Lung (tissue), 12 donors: ENCODE data around the gene RALGPS1. TPM values are rescaled to one million over a fixed set of nuclear protein-coding genes. Genes with fewer than 3 reads are reported as not detected.
A peak's percentile ranks its signal among the peaks of the same experiment; 100 is the strongest.

Experiments
- ATAC-seq: fragments of 200-7000 bp; cut with Tn5 transposase; one replicate; pipeline ENCODE4 v1.9.1; 2020; ENCODE audit warnings: moderate number of reproducible peaks; ENCODE audit not compliant: insufficient read depth, low FRiP score
- DNase-seq, 3 donors: peaks; one replicate each; pipeline ENCODE4 v3.0.0-alpha.2; 2013 to 2017
- H3K27ac ChIP-seq, 2 donors: one replicate each; pipeline ENCODE4 v1.5.1; 2013; ENCODE audit warnings: mild to moderate bottlenecking in 2 of 2, moderate library complexity in 2 of 2, control low read depth in 1 of 2, inconsistent platforms in 1 of 2, low read depth in 1 of 2, low read length in 1 of 2
- H3K27me3 ChIP-seq, 3 donors: one replicate each; pipeline ENCODE4 v1.5.1; 2013; ENCODE audit warnings: low read length in 2 of 3; ENCODE audit not compliant: control insufficient read depth in 3 of 3, insufficient read depth in 3 of 3
- H3K36me3 ChIP-seq, 4 donors: one replicate each; pipeline ENCODE4 v1.5.1; 2013; ENCODE audit warnings: low read length in 4 of 4, mild to moderate bottlenecking in 1 of 4, moderate library complexity in 1 of 4; ENCODE audit not compliant: control insufficient read depth in 4 of 4, insufficient read depth in 4 of 4
- H3K4me1 ChIP-seq, 5 donors: one replicate each; pipeline ENCODE4 v1.5.1; 2013; ENCODE audit warnings: low read length in 5 of 5, mild to moderate bottlenecking in 2 of 5, moderate library complexity in 1 of 5; ENCODE audit not compliant: control insufficient read depth in 5 of 5, insufficient read depth in 5 of 5
- H3K4me3 ChIP-seq: one replicate; pipeline ENCODE4 v1.5.1; 2013; ENCODE audit warnings: mild to moderate bottlenecking, control low read depth, moderate library complexity
- H3K9ac ChIP-seq, 2 donors: one replicate each; pipeline ENCODE4 v1.5.1; 2013; ENCODE audit warnings: low read length in 2 of 2, control low read depth in 1 of 2; ENCODE audit not compliant: insufficient read depth in 1 of 2
- H3K9me3 ChIP-seq, 4 donors: one replicate each; pipeline ENCODE4 v1.5.1; 2013; ENCODE audit warnings: low read length in 3 of 4, mild to moderate bottlenecking in 1 of 4, moderate library complexity in 1 of 4; ENCODE audit not compliant: control insufficient read depth in 4 of 4, insufficient read depth in 3 of 4
- WGBS, 2 donors: extraction: QIAGEN DNeasy Blood & Tissue Kit; methylation state at CpG; one replicate each; pipeline ENCODE4 v1.1.7; 2013; 5-methylcytosine and 5-hydroxymethylcytosine counted together
- polyA plus RNA-seq, 2 donors: library from polyadenylated mRNA; stranded (reverse); fragments of 200-250 nt; gene quantifications; one replicate each; pipeline ENCODE4 v1.2.1, GENCODE V29; 2013
- total RNA-seq, 2 donors: library from RNA; depleted of rRNA in 1 of 2; stranded (reverse); fragments of >200 nt in 1 of 2; gene quantifications; one replicate each; pipeline ENCODE4 v1.2.1, GENCODE V29; 2014 to 2021
- TF ChIP-seq, protein P1 (sequence below): IDR thresholded peaks from 2 replicates; pipeline ENCODE4 v1.5.1; 2012; ENCODE audit warnings: mild to moderate bottlenecking; ENCODE audit errors: control extremely low read depth, extremely low read depth
- donor health status: control.
- donor health status: control.
- donor health status: Bipolar disorder and iron deficiency.
- donor health status: healthy.
- donor health status: DM: yes; HTN: yes; CAD: no.

RALGPS1 gene
- total and polyA plus RNA-seq, 4 donors, result 3.5 to 30.3 (median 11.9) TPM

DNA sequence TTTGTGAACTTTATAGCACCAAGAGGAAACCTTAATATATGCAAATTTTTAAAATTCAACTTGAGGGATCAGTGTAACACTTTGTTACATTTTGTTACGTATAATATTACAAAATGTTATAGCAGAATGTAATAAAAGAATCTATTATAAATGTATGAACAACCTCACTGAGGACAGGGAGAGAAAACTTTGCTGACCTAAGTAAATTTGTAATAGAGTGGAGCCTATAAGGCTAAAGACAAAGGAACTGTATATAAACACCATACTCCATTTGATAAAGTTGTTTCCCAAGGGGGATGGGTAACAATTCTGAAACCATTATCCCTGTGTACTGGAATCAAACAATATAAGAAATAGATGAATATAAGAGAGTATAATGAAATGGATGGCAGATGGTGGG, 130.6 kb downstream of the RALGPS1 start:
- Histone ChIP-seq H3K36me3 (no peaks in the 10 kb centered on the region), H3K27ac (no peak overlapping the region), H3K9me3 (no peaks in the 10 kb centered on the region), H3K9ac (no peak overlapping the region), H3K4me1 (peaks cover 0 to 18% (median 4%) of the 10 kb centered on the region in 5 donors), H3K4me3 (no peak overlapping the region), H3K27me3 (no peaks in the 10 kb centered on the region)
- ATAC-seq (no peak), DNase-seq (no peak)
- 97 to 98% methylated on average over 1 of the region's 1 CpG for WGBS, 2 donors
- TF ChIP-seq, protein P1, sequence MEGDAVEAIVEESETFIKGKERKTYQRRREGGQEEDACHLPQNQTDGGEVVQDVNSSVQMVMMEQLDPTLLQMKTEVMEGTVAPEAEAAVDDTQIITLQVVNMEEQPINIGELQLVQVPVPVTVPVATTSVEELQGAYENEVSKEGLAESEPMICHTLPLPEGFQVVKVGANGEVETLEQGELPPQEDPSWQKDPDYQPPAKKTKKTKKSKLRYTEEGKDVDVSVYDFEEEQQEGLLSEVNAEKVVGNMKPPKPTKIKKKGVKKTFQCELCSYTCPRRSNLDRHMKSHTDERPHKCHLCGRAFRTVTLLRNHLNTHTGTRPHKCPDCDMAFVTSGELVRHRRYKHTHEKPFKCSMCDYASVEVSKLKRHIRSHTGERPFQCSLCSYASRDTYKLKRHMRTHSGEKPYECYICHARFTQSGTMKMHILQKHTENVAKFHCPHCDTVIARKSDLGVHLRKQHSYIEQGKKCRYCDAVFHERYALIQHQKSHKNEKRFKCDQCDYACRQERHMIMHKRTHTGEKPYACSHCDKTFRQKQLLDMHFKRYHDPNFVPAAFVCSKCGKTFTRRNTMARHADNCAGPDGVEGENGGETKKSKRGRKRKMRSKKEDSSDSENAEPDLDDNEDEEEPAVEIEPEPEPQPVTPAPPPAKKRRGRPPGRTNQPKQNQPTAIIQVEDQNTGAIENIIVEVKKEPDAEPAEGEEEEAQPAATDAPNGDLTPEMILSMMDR, result no peak

DNA sequence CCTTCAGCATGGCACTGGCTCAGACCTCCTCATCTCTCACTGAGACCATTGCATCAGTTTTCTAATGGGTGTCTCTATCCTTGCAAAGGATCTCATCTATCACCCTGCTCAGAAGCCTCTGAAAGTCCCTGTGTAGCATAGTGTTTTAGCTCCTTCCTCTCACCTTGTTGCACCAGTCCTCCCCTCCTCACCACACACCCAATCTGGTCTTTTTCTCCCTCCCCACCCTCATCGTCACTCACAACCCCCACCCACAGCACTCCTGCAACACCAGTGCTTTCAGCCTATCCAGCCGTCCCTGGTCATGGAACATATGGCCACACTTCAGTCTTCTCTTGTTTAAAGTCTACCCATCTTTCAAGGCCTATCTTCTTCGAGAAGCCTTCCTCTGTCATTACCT, 133.4 kb downstream of the RALGPS1 start:
- TF ChIP-seq, protein P1, result no peak
- H3K9me3 ChIP-seq, result no peaks in the 10 kb centered on the region
- H3K9ac ChIP-seq, result no peak overlapping the region
- peaks cover 0 to under 1% (median 0%) of the 10 kb centered on the region in 4 donors for H3K36me3 ChIP-seq
- ATAC-seq (no peak), DNase-seq (no peak)
- H3K4me3 ChIP-seq, result no peak overlapping the region
- H3K27ac ChIP-seq, result peak overlapping the region in 1 of 2 donors; percentile 83
- WGBS, 2 donors, result 92 to 94% methylated on average over 3 of the region's 3 CpGs
- H3K27me3 ChIP-seq, result no peaks in the 10 kb centered on the region
- peaks cover 0 to 23% (median 5%) of the 10 kb centered on the region in 5 donors for H3K4me1 ChIP-seq

DNA sequence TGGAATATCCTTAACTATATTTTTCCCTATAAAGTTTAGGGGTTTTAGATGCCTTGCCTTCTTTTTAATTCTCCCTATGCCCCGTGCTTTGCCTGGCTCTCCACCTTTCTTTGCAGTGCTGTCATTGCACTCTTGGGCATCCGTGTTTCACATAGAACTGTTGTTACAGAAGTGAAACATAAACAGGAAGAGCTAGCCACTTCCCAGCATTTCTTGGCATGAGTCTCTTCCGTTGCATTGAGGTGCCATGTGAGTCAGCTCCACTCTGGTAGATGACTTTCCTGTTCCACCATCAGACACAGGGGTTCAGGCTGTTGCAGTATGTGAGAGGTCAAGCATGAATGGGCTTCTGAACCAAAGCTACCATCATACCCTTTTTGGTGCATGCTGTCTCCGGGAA, 134.5 kb downstream of the RALGPS1 start:
- WGBS, 2 donors, result 24 to 28% methylated on average over 4 of the region's 4 CpGs
- ATAC-seq (peak; percentile 60), DNase-seq (peak; percentile 66 to 93 (median 85))
- no peaks in the 10 kb centered on the region for H3K9me3 ChIP-seq
- H3K36me3 ChIP-seq, result peaks cover 0 to 2% (median 0%) of the 10 kb centered on the region in 4 donors
- peaks cover 3 to 34% (median 10%) of the 10 kb centered on the region in 5 donors for H3K4me1 ChIP-seq
- H3K9ac ChIP-seq, result no peak overlapping the region
- H3K4me3 ChIP-seq, result no peak overlapping the region
- TF ChIP-seq, protein P1, result no peak
- H3K27me3 ChIP-seq, result no peaks in the 10 kb centered on the region
- H3K27ac ChIP-seq, result peak overlapping the region in 1 of 2 donors; percentile 22

DNA sequence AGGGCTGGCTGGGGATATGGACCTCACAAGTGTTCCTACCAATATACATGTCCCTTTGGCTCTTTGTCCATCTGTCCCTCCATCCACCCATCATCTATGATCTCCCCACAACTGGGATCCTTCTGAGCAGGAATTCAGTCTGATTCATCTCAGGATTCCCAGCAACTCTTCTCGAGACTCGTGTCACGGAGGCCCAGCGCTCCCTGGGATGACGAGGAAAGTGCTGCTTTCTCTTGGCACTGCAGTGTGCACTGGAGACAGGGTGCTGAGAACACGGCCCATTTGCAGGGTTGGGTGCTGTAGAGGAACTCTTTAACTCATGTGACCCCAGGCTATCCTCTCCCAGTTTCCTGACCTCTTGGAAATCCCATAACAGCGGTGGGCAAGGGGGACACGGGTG, 135.0 kb downstream of the RALGPS1 start:
- no peaks in the 10 kb centered on the region for H3K9me3 ChIP-seq
- TF ChIP-seq, protein P1, result no peak
- H3K36me3 ChIP-seq, result peaks cover 0 to 2% (median 0%) of the 10 kb centered on the region in 4 donors
- WGBS, 2 donors, result 74 to 86% methylated on average over 8 of the region's 8 CpGs
- DNase-seq, result no peak
- peak; percentile 21 for ATAC-seq
- H3K9ac ChIP-seq, result no peak overlapping the region
- H3K27me3 ChIP-seq, result no peaks in the 10 kb centered on the region
- peaks cover 7 to 39% (median 11%) of the 10 kb centered on the region in 5 donors for H3K4me1 ChIP-seq
- H3K27ac ChIP-seq, result peak overlapping the region; percentile 22 to 76
- no peak overlapping the region for H3K4me3 ChIP-seq
